ENCODE results near the gene BOK. TPM values are rescaled to one million over a fixed set of nuclear protein-coding genes. Genes with fewer than 3 reads are reported as not detected.

Gene BOK
- total RNA-seq, 1 experiment from 2014 or later, result 33.9 TPM

GRCh38 chr2:241556746-241557145, 1.8 kb upstream of the BOK start:
- no peaks in the 10 kb centered on the region for H3K79me1 ChIP-seq (ENCODE audit: insufficient read depth, low read depth, low read length, poor library complexity, severe bottlenecking)

More at GRCh38 chr2:241556746-241557145, 1.8 kb upstream of the BOK start:
- no peak overlapping the region for H4K8ac ChIP-seq (replicated peaks; ENCODE audit: insufficient read length, low read depth, low read length)
- H3K9ac ChIP-seq (ENCODE audit: extremely low read depth, insufficient read length, low read length), result no peak overlapping the region
- TF ChIP-seq CTCF (conservative IDR thresholded peaks at IDR 0.05), result no peak
- no peak overlapping the region for H2BK20ac ChIP-seq (ENCODE audit: low read depth, low read length, poor library complexity, severe bottlenecking)
- H3K23ac ChIP-seq (ENCODE audit: insufficient read length, low read depth, low read length), result no peak overlapping the region
- no peak overlapping the region for H4K91ac ChIP-seq (ENCODE audit: insufficient read length, low read depth, low read length)
- Mint-ChIP-seq H3K4me3 (no peak overlapping the region), H3K27me3 (ENCODE audit: low read depth) (peaks cover 3% of the 10 kb centered on the region), H3K9me3 (peaks cover 0 to 3% of the 10 kb centered on the region in 2 experiments; a peak in 2 of 5 replicates), H3K4me1 (peaks cover 21 to 24% of the 10 kb centered on the region in 2 experiments), H3K27ac (no peak overlapping the region), H3K36me3 (ENCODE audit: insufficient read depth in 1 of 3, low read depth in 3 of 3) (peaks cover 0 to 4% (median 3%) of the 10 kb centered on the region in 3 experiments; a peak in 3 of 7 replicates)
- DNase-seq, result no peak
- no peak overlapping the region for H2BK120ac ChIP-seq (ENCODE audit: low read depth, low read length, poor library complexity, severe bottlenecking)
- H2AK5ac ChIP-seq (ENCODE audit: insufficient read length, low read length), result no peak overlapping the region
- no peaks in the 10 kb centered on the region for H4K20me1 ChIP-seq (ENCODE audit: control insufficient read depth, insufficient read depth, insufficient read length)
- H3K4me2 ChIP-seq (ENCODE audit: insufficient read depth, insufficient read length, low read length), result no peak overlapping the region
- H2BK12ac ChIP-seq (ENCODE audit: insufficient read length, low read depth, low read length), result no peak overlapping the region
- H3K14ac ChIP-seq (ENCODE audit: insufficient read depth, low read length), result no peak overlapping the region
- peaks cover 6% of the 10 kb centered on the region for H3K23me2 ChIP-seq (ENCODE audit: insufficient read length, low read depth, low read length, poor library complexity, severe bottlenecking)
- no peak overlapping the region for H2AFZ ChIP-seq (ENCODE audit: low read length)
- H3K4ac ChIP-seq (ENCODE audit: low read depth, low read length), result no peak overlapping the region
- peaks cover 5% of the 10 kb centered on the region; the same call in 1 of the 2 replicates for H3K4me1 ChIP-seq (ENCODE audit: insufficient read depth, low read length)
- H3K18ac ChIP-seq (ENCODE audit: insufficient read length, low read depth, low read length), result no peak overlapping the region
- no peak overlapping the region for H3T11ph ChIP-seq (ENCODE audit: low read length)
- no peaks in the 10 kb centered on the region for H3K79me2 ChIP-seq (ENCODE audit: insufficient read depth, low read length)
- H3K9me3 ChIP-seq (ENCODE audit: control insufficient read depth, low read depth, low read length), result no peaks in the 10 kb centered on the region
- H3K27ac ChIP-seq (ENCODE audit: insufficient read length, low read depth, low read length), result no peak overlapping the region
- no peaks in the 10 kb centered on the region for H3K27me3 ChIP-seq (ENCODE audit: insufficient read depth, low read length)
- H2BK15ac ChIP-seq (ENCODE audit: low read depth, low read length), result no peak overlapping the region
- no peak overlapping the region for H3K56ac ChIP-seq (ENCODE audit: insufficient read length, low read depth, low read length)
- H4K5ac ChIP-seq (ENCODE audit: insufficient read length, low read depth, low read length), result no peak overlapping the region
- H2BK5ac ChIP-seq (ENCODE audit: insufficient read length, low read length), result no peak overlapping the region
